Measurements from ENCODE around the gene TSC1. TPM values are rescaled to one million over a fixed set of nuclear protein-coding genes. Genes with fewer than 3 reads are reported as not detected.

TSC1 gene
- polyA plus RNA-seq, 1 experiment = 45.2 TPM

- CTCF ChIA-PET = interaction anchor here (3.9 kb wide), 1 partner anchor 29 kb away, joined by 15 read pairs; no protein-coding TSS in a partner anchor
Observed at GRCh38 chr9:132873403-132873802, 71.0 kb downstream of the TSC1 start.

GRCh38 chr9:132869266-132869665 lies 75.2 kb downstream of the TSC1 start:
- CTCF ChIA-PET = no interaction called here
- POLR2A ChIA-PET = no interaction called here
- TF ChIP-seq CTCF (IDR thresholded peaks at IDR 0.05; ENCODE audit: insufficient read depth, low read depth, low read length) = no peak
- Histone ChIP-seq H3K36me3 (ENCODE audit: control insufficient read depth, insufficient read depth, low read length) (no peaks in the 10 kb centered on the region), H3K27me3 (ENCODE audit: control insufficient read depth, insufficient read depth, low read length) (no peaks in the 10 kb centered on the region), H3K4me3 (ENCODE audit: low read depth, low read length) (no peak overlapping the region)
- DNase-seq (ENCODE audit: low read depth) = no peak

More at GRCh38 chr9:132873403-132873802, 71.0 kb downstream of the TSC1 start:
- H3K4me3 ChIP-seq (ENCODE audit: low read depth, low read length) = no peak overlapping the region
- H3K27me3 ChIP-seq (ENCODE audit: control insufficient read depth, insufficient read depth, low read length) = no peaks in the 10 kb centered on the region
- H3K36me3 ChIP-seq (ENCODE audit: control insufficient read depth, insufficient read depth, low read length) = no peaks in the 10 kb centered on the region
- POLR2A ChIA-PET = no interaction called here
- no peak for TF ChIP-seq CTCF (IDR thresholded peaks at IDR 0.05; ENCODE audit: insufficient read depth, low read depth, low read length)
- no peak for DNase-seq (ENCODE audit: low read depth)

GRCh38 chr9:132866898-132867297 lies 77.5 kb downstream of the TSC1 start:
- no peak for DNase-seq (ENCODE audit: low read depth)
- peaks cover 4% of the 10 kb centered on the region; the same call in 1 of the 2 replicates for H3K27me3 ChIP-seq (ENCODE audit: control insufficient read depth, insufficient read depth, low read length)
- no peak overlapping the region for H3K4me3 ChIP-seq (ENCODE audit: low read depth, low read length)
- no peak for TF ChIP-seq CTCF (IDR thresholded peaks at IDR 0.05; ENCODE audit: insufficient read depth, low read depth, low read length)
- POLR2A ChIA-PET = no interaction called here
- no peaks in the 10 kb centered on the region for H3K36me3 ChIP-seq (ENCODE audit: control insufficient read depth, insufficient read depth, low read length)
- CTCF ChIA-PET = interaction anchor here (0.9 kb wide), 1 partner anchor 67 kb away, joined by 3 read pairs; no protein-coding TSS in a partner anchor

GRCh38 chr9:132864691-132865090 lies 79.7 kb downstream of the TSC1 start:
- no peak overlapping the region for H3K4me3 ChIP-seq (ENCODE audit: low read depth, low read length)
- DNase-seq (ENCODE audit: low read depth) = no peak
- H3K36me3 ChIP-seq (ENCODE audit: control insufficient read depth, insufficient read depth, low read length) = no peaks in the 10 kb centered on the region
- H3K27me3 ChIP-seq (ENCODE audit: control insufficient read depth, insufficient read depth, low read length) = peaks cover 10% of the 10 kb centered on the region
- no peak for TF ChIP-seq CTCF (IDR thresholded peaks at IDR 0.05; ENCODE audit: insufficient read depth, low read depth, low read length)
- ChIA-PET POLR2A (no interaction called here), CTCF (no interaction called here)

- CTCF ChIA-PET = no interaction called here
- no peak for DNase-seq (ENCODE audit: low read depth)
Observed at GRCh38 chr9:132864277-132864676, 80.1 kb downstream of the TSC1 start.

More at GRCh38 chr9:132864277-132864676, 80.1 kb downstream of the TSC1 start:
- POLR2A ChIA-PET = no interaction called here
- H3K27me3 ChIP-seq (ENCODE audit: control insufficient read depth, insufficient read depth, low read length) = peaks cover 10% of the 10 kb centered on the region
- H3K4me3 ChIP-seq (ENCODE audit: low read depth, low read length) = no peak overlapping the region
- no peak for TF ChIP-seq CTCF (IDR thresholded peaks at IDR 0.05; ENCODE audit: insufficient read depth, low read depth, low read length)
- no peaks in the 10 kb centered on the region for H3K36me3 ChIP-seq (ENCODE audit: control insufficient read depth, insufficient read depth, low read length)

All from BJ (cell line).